T-cell (primary cell): ENCODE measurements around the gene KCTD11. TPM values are rescaled to one million over a fixed set of nuclear protein-coding genes. Genes with fewer than 3 reads are reported as not detected.

ENCODE experiments used
- ATAC-seq, 4 experiments: fragments of 200-7000 bp in 3 of 4; fragments of 150-1000 bp in 1 of 4; cut with Tn5 transposase; replicated peaks in 1 of 4; 1 replicate in 3 of 4; 2 replicates in 1 of 4; pipeline ENCODE4 v1.10.0; 2021; ENCODE audit warnings: moderate library complexity in 3 of 4, mild to moderate bottlenecking in 2 of 4, moderate number of reproducible peaks in 1 of 4
- CTCF ChIA-PET, 2 donors: fragments of 300-600 bp; sonication (Branson Sonifier 250); formaldehyde crosslinking; loops; one replicate each; lab custom pipeline; 2022; ENCODE audit warnings: antibody characterized with exemption in 2 of 2; lab: Charles Lee
- POLR2A ChIA-PET, 2 donors: fragments of 300-600 bp; sonication (Branson Sonifier 250); formaldehyde crosslinking; loops; one replicate each; lab custom pipeline; 2022; ENCODE audit warnings: antibody characterized with exemption in 2 of 2; lab: Charles Lee
- DNase-seq, 35 experiments: peaks; one replicate each; pipeline versions ENCODE4 v3.0.0 to v3.0.0-alpha.2; 2013 to 2023
- H3K27ac ChIP-seq: one replicate; pipeline ENCODE4 v1.5.1; 2013; ENCODE audit warnings: low read length
- H3K27me3 ChIP-seq, 2 experiments: replicated peaks in 1 of 2; 1 replicate in 1 of 2; 2 replicates in 1 of 2; pipeline versions ENCODE4 v1.6.1 to v1.7.0; 2013; ENCODE audit warnings: low read length in 1 of 2, mixed read lengths in 1 of 2; ENCODE audit not compliant: control insufficient read depth in 2 of 2, insufficient read depth in 2 of 2; ENCODE audit errors: extremely low read depth in 1 of 2
- H3K36me3 ChIP-seq, 2 donors: 1 replicate in 1 of 2; 2 replicates in 1 of 2; pipeline versions ENCODE4 v1.6.1 to v1.7.0; 2013; ENCODE audit warnings: low read length in 1 of 2; ENCODE audit not compliant: control insufficient read depth in 2 of 2, insufficient read depth in 1 of 2; ENCODE audit errors: extremely low read depth in 1 of 2
- H3K4me1 ChIP-seq, 2 experiments: 1 replicate in 1 of 2; 2 replicates in 1 of 2; pipeline versions ENCODE4 v1.6.1 to v1.7.0; 2013; ENCODE audit warnings: low read length in 2 of 2, mixed read lengths in 1 of 2; ENCODE audit not compliant: insufficient read depth in 2 of 2, control insufficient read depth in 1 of 2; ENCODE audit errors: extremely low read depth in 1 of 2
- H3K4me3 ChIP-seq, 2 donors: 1 replicate in 1 of 2; 2 replicates in 1 of 2; pipeline versions ENCODE4 v1.5.1 to v1.7.0; 2013; ENCODE audit warnings: mild to moderate bottlenecking in 2 of 2, low read length in 1 of 2, moderate library complexity in 1 of 2; ENCODE audit not compliant: control insufficient read depth in 1 of 2; ENCODE audit errors: extremely low read depth in 1 of 2
- H3K9me3 ChIP-seq: 2 replicates; pipeline ENCODE4 v1.7.0; 2013
- H3K27ac Mint-ChIP-seq, 2 donors: one replicate each; pipeline ENCODE4 v1.8.0; 2020 to 2021; ENCODE audit warnings: mild to moderate bottlenecking in 2 of 2, mixed read lengths in 2 of 2
- H3K27me3 Mint-ChIP-seq, 2 donors: one replicate each; pipeline ENCODE4 v1.8.0; 2021 to 2022; ENCODE audit warnings: mixed read lengths in 2 of 2
- H3K36me3 Mint-ChIP-seq: one replicate; pipeline ENCODE4 v1.8.0; 2021; ENCODE audit warnings: mixed read lengths
- H3K4me1 Mint-ChIP-seq, 3 donors: one replicate each; pipeline ENCODE4 v1.8.0; 2020 to 2022; ENCODE audit warnings: mixed read lengths in 3 of 3, mild to moderate bottlenecking in 1 of 3
- H3K4me3 Mint-ChIP-seq, 3 donors: one replicate each; pipeline ENCODE4 v1.8.0; 2020 to 2022; ENCODE audit warnings: mild to moderate bottlenecking in 3 of 3, mixed read lengths in 3 of 3, moderate library complexity in 3 of 3
- H3K9me3 Mint-ChIP-seq, 3 donors: one replicate each; pipeline ENCODE4 v1.8.0; 2020 to 2022; ENCODE audit warnings: mixed read lengths in 3 of 3
- WGBS: methylation state at CpG from one replicate; pipeline ENCODE4 v1.1.5; 2013; ENCODE audit warnings: missing lambda C conversion rate; ENCODE audit not compliant: insufficient coverage; 5-methylcytosine and 5-hydroxymethylcytosine counted together
- total RNA-seq, 35 experiments: library from RNA in 6 of 35; stranded (reverse) in 6 of 35; fragments of 120-200 nt in 1 of 35; gene quantifications; one replicate each; pipeline versions ENCODE4 v1.2.1 to v1.2.4 and lab custom pipeline; 2013 to 2026

KCTD11 gene
- total RNA-seq, 5 donors from 2014 or later (not counting 1 experiment from before 2014, with no cell fraction given) = 2.4 to 7.3 (median 4.8) TPM

DNA sequence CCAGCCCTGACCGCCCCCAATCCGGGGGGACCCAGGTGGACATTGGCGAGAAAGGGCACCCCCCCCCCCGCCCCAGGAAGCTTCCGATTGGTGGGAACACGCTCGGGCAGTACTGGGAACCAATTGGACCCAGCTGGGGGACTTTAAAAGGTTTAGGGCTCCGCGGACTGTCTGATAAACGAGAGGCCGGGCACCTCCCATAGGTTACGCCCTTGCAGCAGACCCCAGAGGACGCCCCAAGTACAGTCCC lies 51.7 kb downstream of the KCTD11 start:
- peaks cover 12 to 21% (median 15%) of the 10 kb centered on the region in 3 donors for H3K4me1 Mint-ChIP-seq
- peaks cover 3% of the 10 kb centered on the region for H3K36me3 Mint-ChIP-seq
- whole genome bisulfite sequencing = 0% methylated on average over 6 of the region's 13 CpGs
- Histone ChIP-seq H3K9me3 (no peaks in the 10 kb centered on the region), H3K4me3 (peak overlapping the region; percentile 92 to 93), H3K27ac (peak overlapping the region; percentile 84), H3K36me3 (no peaks in the 10 kb centered on the region), H3K4me1 (peaks cover 2 to 29% of the 10 kb centered on the region in 2 experiments), H3K27me3 (peaks cover 0 to 8% of the 10 kb centered on the region in 2 experiments)
- H3K9me3 Mint-ChIP-seq = no peaks in the 10 kb centered on the region
- peak overlapping the region; percentile 90 to 95 (median 94) for H3K4me3 Mint-ChIP-seq
- POLR2A ChIA-PET = interaction anchor here (0.5 to 1.0 kb wide), 9 partner anchors 9 to 213 kb away, joined by 3 to 8 read pairs (median 4); partner anchors contain the start of genes FXR2 (in 1 of the 2), GPS2 (in 1 of the 2), PLSCR3 (in 1 of the 2) and TMEM102 (in 1 of the 2)
- CTCF ChIA-PET = interaction anchor here in 1 of 2 donors (0.6 to 1.0 kb wide), 8 partner anchors 10 to 283 kb away, joined by 3 to 21 read pairs (median 4); partner anchors contain the start of genes PLSCR3, SAT2, TMEM102 and TP53
- peak overlapping the region; percentile 87 to 96 for H3K27ac Mint-ChIP-seq
- H3K27me3 Mint-ChIP-seq = peaks cover 0 to 1% of the 10 kb centered on the region in 2 donors
- no peak for ATAC-seq
- DNase-seq = no peak

DNA sequence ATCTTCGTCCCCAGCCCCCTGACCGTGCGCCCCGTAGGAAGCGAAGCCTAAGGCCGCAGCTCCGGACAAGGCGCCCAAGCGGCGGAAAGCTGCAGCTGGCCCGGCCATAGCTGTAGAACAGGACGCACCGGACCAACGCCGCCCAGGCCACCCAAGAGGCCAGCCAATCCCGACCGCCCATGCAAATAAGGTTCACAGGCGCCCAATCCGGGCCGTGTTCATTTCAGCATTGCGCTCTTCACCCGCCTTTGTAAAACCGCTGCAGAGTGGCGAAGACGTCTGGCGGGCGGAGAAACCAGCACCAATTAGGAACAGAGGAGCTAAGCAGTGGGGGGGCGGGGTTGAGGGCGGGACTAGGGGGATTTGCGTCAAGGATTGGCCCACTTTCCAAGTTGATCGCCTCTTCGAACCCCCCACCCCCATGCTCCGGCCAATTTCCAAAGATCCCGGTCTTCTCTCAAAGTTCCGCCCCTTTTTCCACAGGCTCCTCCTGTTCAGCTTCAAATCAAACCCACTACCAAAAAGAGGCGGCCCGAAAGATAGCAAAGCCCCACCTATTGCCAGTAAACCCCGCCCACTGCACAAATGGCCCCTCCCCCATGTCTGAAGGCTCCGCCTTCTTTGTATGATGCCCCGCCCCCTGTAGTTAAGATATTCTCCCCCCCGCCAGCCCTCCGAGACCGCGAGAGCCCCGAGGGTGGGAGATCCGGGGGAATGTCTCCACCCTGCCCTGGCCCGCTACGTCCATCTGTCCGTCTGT lies 52.2 kb downstream of the KCTD11 start, which contains the start of gene TMEM256:
Gene TMEM256 (minus strand): TSS at position 121 of the 760 bp plus-strand sequence. CDS start 13 bp downstream, at position 108.
- Histone ChIP-seq H3K36me3 (no peaks in the 10 kb centered on the region), H3K4me3 (peak within 1 kb of the TSS; percentile 92 to 93), H3K9me3 (no peaks in the 10 kb centered on the region), H3K27me3 (peaks cover 0 to 8% of the 10 kb centered on the region in 2 experiments), H3K27ac (peak within 1 kb of the TSS; percentile 84), H3K4me1 (peaks cover 2 to 32% of the 10 kb centered on the region in 2 experiments)
- H3K27ac Mint-ChIP-seq = peak within 1 kb of the TSS; percentile 87 to 96
- peak within 1 kb of the TSS; percentile 90 to 95 (median 94) for H3K4me3 Mint-ChIP-seq
- under 1% methylated on average over 34 of the region's 49 CpGs for WGBS
- DNase-seq (peak; percentile 87 to 98 (median 94)), ATAC-seq (peak; percentile 86 to 91 (median 90))
- H3K36me3 Mint-ChIP-seq = peaks cover 3% of the 10 kb centered on the region
- CTCF ChIA-PET = interaction anchor here in 1 of 2 donors (0.6 to 1.0 kb wide), 9 partner anchors 10 to 284 kb away, joined by 3 to 21 read pairs (median 3); partner anchors contain the start of genes PLSCR3, SAT2, TMEM102 and TP53
- POLR2A ChIA-PET = interaction anchor here (0.5 to 1.0 kb wide), 7 partner anchors 10 to 213 kb away, joined by 3 to 8 read pairs (median 5); partner anchors contain the start of genes FXR2 (in 1 of the 2), GPS2 (in 1 of the 2), PLSCR3 (in 1 of the 2) and TMEM102 (in 1 of the 2)
- H3K27me3 Mint-ChIP-seq = peaks cover 0 to 1% of the 10 kb centered on the region in 2 donors
- H3K4me1 Mint-ChIP-seq = peaks cover 13 to 24% (median 15%) of the 10 kb centered on the region in 3 donors
- no peaks in the 10 kb centered on the region for H3K9me3 Mint-ChIP-seq

Other genes with a start within 250 kb of the KCTD11 start
- gene ASGR2, start 237.3 kb upstream of the KCTD11 start, total RNA-seq = under 1 TPM in 4 of 5 donors, not detected in 1; 0.25 to 0.55 (median 0.47) TPM
- 1 to 10 TPM in 2 of 5 donors, under 1 TPM in 3; 0.60 to 1.8 (median 0.82) TPM for gene ASGR1, start 172.8 kb upstream of the KCTD11 start, total RNA-seq
- 10 to 100 TPM in 2 of 5 donors, 1 to 10 TPM in 3; 8.1 to 13.6 (median 9.3) TPM for gene DLG4, start 132.3 kb upstream of the KCTD11 start, total RNA-seq
- 100 to 1,000 TPM; 275 to 424 (median 385) TPM for gene ACADVL, start 132.2 kb upstream of the KCTD11 start, total RNA-seq
- gene DVL2, start 117.6 kb upstream of the KCTD11 start, total RNA-seq = 10 to 100 TPM; 48.2 to 76.3 (median 70.4) TPM
- gene PHF23, start 112.7 kb upstream of the KCTD11 start, total RNA-seq = 10 to 100 TPM; 13.3 to 51.6 (median 43.5) TPM
- gene GABARAP, start 109.7 kb upstream of the KCTD11 start, total RNA-seq = 100 to 1,000 TPM; 197 to 278 (median 276) TPM
- gene CTDNEP1, start 100.4 kb upstream of the KCTD11 start, total RNA-seq = 100 to 1,000 TPM; 109 to 131 (median 125) TPM
- gene ELP5, start 99.9 kb upstream of the KCTD11 start, total RNA-seq = 10 to 100 TPM; 29.8 to 35.9 (median 33.3) TPM
- 1 to 10 TPM; 2.4 to 5.9 (median 2.9) TPM for gene CLDN7, start 89.7 kb upstream of the KCTD11 start, total RNA-seq
- under 1 TPM in 1 of 5 donors, not detected in 4; 0.06 TPM for gene SLC2A4, start 70.4 kb upstream of the KCTD11 start, total RNA-seq
- gene YBX2, start 57.5 kb upstream of the KCTD11 start, total RNA-seq = under 1 TPM in 4 of 5 donors, not detected in 1; 0.20 to 0.57 (median 0.45) TPM
- gene EIF5A, start 44.5 kb upstream of the KCTD11 start, total RNA-seq = 100 to 1,000 TPM; 286 to 481 (median 306) TPM
- gene GPS2, start 36.8 kb upstream of the KCTD11 start, total RNA-seq = 100 to 1,000 TPM; 114 to 129 (median 125) TPM
- 10 to 100 TPM; 49.5 to 90.2 (median 80.0) TPM for gene NEURL4, start 22.8 kb upstream of the KCTD11 start, total RNA-seq
- 100 to 1,000 TPM; 531 to 781 (median 649) TPM for gene ACAP1, start 15.6 kb upstream of the KCTD11 start, total RNA-seq
- not detected for gene TMEM95, start 3.0 kb downstream of the KCTD11 start, total RNA-seq
- 10 to 100 TPM in 3 of 5 donors, 1 to 10 TPM in 2; 5.7 to 18.3 (median 16.0) TPM for gene TNK1, start 28.9 kb downstream of the KCTD11 start, total RNA-seq
- 100 to 1,000 TPM; 101 to 145 (median 140) TPM for gene PLSCR3, start 42.4 kb downstream of the KCTD11 start, total RNA-seq
- 10 to 100 TPM; 28.7 to 48.9 (median 45.6) TPM for gene TMEM256, start 51.9 kb downstream of the KCTD11 start, total RNA-seq
- gene NLGN2, start 55.7 kb downstream of the KCTD11 start, total RNA-seq = 1 to 10 TPM; 6.8 to 8.9 (median 8.4) TPM
- gene SPEM1, start 68.2 kb downstream of the KCTD11 start, total RNA-seq = not detected
- not detected for gene SPEM2, start 73.5 kb downstream of the KCTD11 start, total RNA-seq
- not detected for gene SPEM3, start 76.7 kb downstream of the KCTD11 start, total RNA-seq
- 10 to 100 TPM in 3 of 5 donors, 1 to 10 TPM in 2; 8.8 to 26.9 (median 23.5) TPM for gene TMEM102, start 83.3 kb downstream of the KCTD11 start, total RNA-seq
- gene FGF11, start 87.3 kb downstream of the KCTD11 start, total RNA-seq = 1 to 10 TPM; 2.4 to 4.2 (median 3.3) TPM
- gene CHRNB1, start 92.9 kb downstream of the KCTD11 start, total RNA-seq = 10 to 100 TPM in 3 of 5 donors, 1 to 10 TPM in 2; 6.6 to 12.0 (median 11.0) TPM
- 10 to 100 TPM; 64.0 to 86.6 (median 82.7) TPM for gene ZBTB4, start 127.5 kb downstream of the KCTD11 start, total RNA-seq
- not detected for gene SLC35G6, start 129.3 kb downstream of the KCTD11 start, total RNA-seq
- 100 to 1,000 TPM; 198 to 444 (median 212) TPM for gene POLR2A, start 132.2 kb downstream of the KCTD11 start, total RNA-seq
- gene TNFSF12, start 196.9 kb downstream of the KCTD11 start, total RNA-seq = 10 to 100 TPM; 38.3 to 72.8 (median 61.4) TPM
- gene TNFSF13, start 206.6 kb downstream of the KCTD11 start, total RNA-seq = 1 to 10 TPM; 1.3 to 5.6 (median 4.6) TPM
- gene SENP3, start 209.8 kb downstream of the KCTD11 start, total RNA-seq = 10 to 100 TPM; 38.7 to 43.3 (median 42.6) TPM
- 1 to 10 TPM in 3 of 5 donors, not detected in 2; 4.4 to 7.0 (median 5.5) TPM for gene CD68, start 227.5 kb downstream of the KCTD11 start, total RNA-seq
- gene MPDU1, start 231.7 kb downstream of the KCTD11 start, total RNA-seq = 10 to 100 TPM; 27.0 to 31.4 (median 28.6) TPM
- 1 to 10 TPM in 2 of 5 donors, under 1 TPM in 1, not detected in 2; 0.70 to 1.2 (median 1.1) TPM for gene SOX15, start 237.9 kb downstream of the KCTD11 start, total RNA-seq